Right lobe of liver (tissue), 4 donors: ENCODE results near the gene RPA1.

Experiments
- CTCF ChIP-seq, 4 donors: fragments of 200-600 bp in 3 of 4; fragments of 450-650 bp in 1 of 4; IDR thresholded peaks; one replicate each; pipeline versions ENCODE4 v1.5.1 to v1.8.0; 2016 to 2022; ENCODE audit warnings: antibody characterized with exemption in 4 of 4, mild to moderate bottlenecking in 2 of 4
- POLR2A ChIP-seq: fragments of 450-650 bp; IDR thresholded peaks from one replicate; pipeline ENCODE4 v1.6.1; 2017; ENCODE audit warnings: antibody characterized with exemption, mild to moderate bottlenecking
- donor health status: DM: no; HTN: no; CAD: no.
- donor health status: DM: no; HTN: no; CAD: no.
- donor health status: DM: no; HTN: yes; CAD: no.

- TF ChIP-seq CTCF (IDR thresholded peaks at IDR 0.05): no peak
- no peak for TF ChIP-seq POLR2A
Measured at GRCh38 chr17:1880851-1881630, 51.2 kb downstream of the RPA1 start.
